ENCODE data around the gene PIWIL4. TPM values are rescaled to one million over a fixed set of nuclear protein-coding genes. Genes with fewer than 3 reads are reported as not detected.

PIWIL4 gene
- total RNA-seq, 2 experiments from 2014 or later, result 0.15 to 0.22 TPM

DNA sequence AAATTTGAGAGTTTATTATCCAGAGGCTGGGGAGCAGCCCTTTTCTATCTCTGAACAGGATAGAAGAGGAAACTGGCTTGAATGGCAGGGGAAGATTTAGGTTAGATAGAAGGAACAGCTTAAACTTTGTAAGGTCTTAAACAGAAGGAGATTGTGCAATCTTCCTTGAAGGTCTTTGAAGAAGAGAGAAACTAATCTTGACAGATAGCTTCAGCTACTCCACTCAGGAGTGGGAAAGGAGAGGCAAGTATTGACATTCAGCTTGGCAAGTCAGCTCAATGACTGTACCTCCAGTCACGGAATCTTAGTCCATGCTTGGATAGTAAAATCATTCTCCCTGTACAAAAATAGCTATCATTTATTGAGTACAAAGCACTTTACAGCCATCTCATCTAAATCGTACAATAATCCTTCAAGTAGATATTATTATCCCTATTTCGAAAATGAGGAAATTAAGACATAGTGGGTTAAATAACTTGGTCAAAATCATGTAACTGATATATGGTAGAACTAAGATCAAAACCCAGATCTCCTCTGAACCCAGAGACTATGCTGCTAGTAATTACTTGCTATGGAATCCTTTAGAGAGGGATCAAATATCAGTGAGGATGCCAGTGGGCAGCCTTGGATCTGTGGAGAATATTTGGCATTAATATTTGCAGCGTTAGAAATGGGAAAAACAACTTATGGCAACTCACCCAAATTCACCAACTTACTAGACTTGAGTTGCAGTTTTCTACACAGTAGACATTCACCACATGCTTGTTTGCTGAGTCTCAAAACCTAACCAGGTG lies 40.3 kb upstream of the PIWIL4 start:
- Histone ChIP-seq H3K4me2 (ENCODE audit: low read length) (no peak overlapping the region), H3K4me1 (ENCODE audit: insufficient read depth, low read length, poor library complexity, severe bottlenecking) (no peaks in the 10 kb centered on the region), H3K9me2 (ENCODE audit: insufficient read depth, low read length) (no peaks in the 10 kb centered on the region), H4K20me1 (ENCODE audit: insufficient read depth, low read length) (no peaks in the 10 kb centered on the region), H2AFZ (ENCODE audit: low read length) (no peak overlapping the region), H3K9me3 (ENCODE audit: low read length) (no peaks in the 10 kb centered on the region), H3K27ac (ENCODE audit: low read depth, low read length, poor library complexity, severe bottlenecking) (no peak overlapping the region), H3K79me2 (ENCODE audit: insufficient read depth, low read depth, low read length) (no peaks in the 10 kb centered on the region), H3K36me3 (ENCODE audit: insufficient read depth, low read length) (no peaks in the 10 kb centered on the region), H3K4me3 (ENCODE audit: low read depth, low read length, poor library complexity, severe bottlenecking) (no peak overlapping the region)
- BruUV-seq (replicated peaks), result no TSS peak
- intact Hi-C loops (cut with micrococcal nuclease; ENCODE audit: unreplicated experiment), result no loop called here
- no peak for DNase-seq (ENCODE audit: low spot score)
- ChIA-PET POLR2A (interaction anchor here (0.9 kb wide), 1 partner anchor 12 kb away, joined by 3 read pairs; no protein-coding TSS in a partner anchor), CTCF (ENCODE audit: unreplicated experiment) (interaction anchor here (0.9 kb wide), 1 partner anchor 77 kb away, joined by 3 read pairs; no protein-coding TSS in a partner anchor)
- TF ChIP-seq CTCF (conservative IDR thresholded peaks at IDR 0.05; ENCODE audit: low read length) (no peak), EZH2phosphoT487 (IDR thresholded peaks at IDR 0.05; ENCODE audit: borderline replicate concordance, low read depth, low read length) (no peak)

DNA sequence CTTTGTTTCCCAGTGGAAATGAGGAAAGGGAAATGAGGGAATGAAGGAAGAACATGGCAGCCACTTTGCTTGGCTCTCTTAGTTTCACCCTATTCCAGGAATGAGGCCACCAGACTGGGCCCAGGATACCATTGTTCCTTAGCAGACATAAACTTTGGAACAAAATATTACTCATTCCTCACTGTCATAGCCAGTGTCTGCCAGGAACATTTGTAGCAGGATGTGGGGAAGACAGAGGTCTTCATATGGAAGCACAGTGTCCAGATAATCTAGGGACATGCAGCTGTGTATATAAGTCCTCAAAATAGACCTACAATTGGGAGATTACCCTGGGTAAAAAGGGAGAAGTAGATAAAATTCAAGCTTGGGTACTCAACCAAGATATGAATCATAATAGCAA lies 38.6 kb upstream of the PIWIL4 start:
- ChIA-PET POLR2A (no interaction called here), CTCF (ENCODE audit: unreplicated experiment) (no interaction called here)
- H3K4me2 ChIP-seq (ENCODE audit: low read length), result no peak overlapping the region
- DNase-seq (ENCODE audit: low spot score), result no peak
- TF ChIP-seq CTCF (conservative IDR thresholded peaks at IDR 0.05; ENCODE audit: low read length) (no peak), EZH2phosphoT487 (IDR thresholded peaks at IDR 0.05; ENCODE audit: borderline replicate concordance, low read depth, low read length) (no peak)
- H3K36me3 ChIP-seq (ENCODE audit: insufficient read depth, low read length), result no peaks in the 10 kb centered on the region
- no peaks in the 10 kb centered on the region for H3K9me2 ChIP-seq (ENCODE audit: insufficient read depth, low read length)
- no peaks in the 10 kb centered on the region for H3K79me2 ChIP-seq (ENCODE audit: insufficient read depth, low read depth, low read length)
- no peaks in the 10 kb centered on the region for H3K4me1 ChIP-seq (ENCODE audit: insufficient read depth, low read length, poor library complexity, severe bottlenecking)
- no peak overlapping the region for H3K27ac ChIP-seq (ENCODE audit: low read depth, low read length, poor library complexity, severe bottlenecking)
- no peak overlapping the region for H3K4me3 ChIP-seq (ENCODE audit: low read depth, low read length, poor library complexity, severe bottlenecking)
- intact Hi-C loops (cut with micrococcal nuclease; ENCODE audit: unreplicated experiment), result no loop called here
- no peak overlapping the region for H2AFZ ChIP-seq (ENCODE audit: low read length)
- no peaks in the 10 kb centered on the region for H4K20me1 ChIP-seq (ENCODE audit: insufficient read depth, low read length)
- H3K9me3 ChIP-seq (ENCODE audit: low read length), result no peaks in the 10 kb centered on the region
- no TSS peak for BruUV-seq (replicated peaks)

- intact Hi-C loops (cut with micrococcal nuclease; ENCODE audit: unreplicated experiment), result no loop called here
- no peak overlapping the region for H2AFZ ChIP-seq (ENCODE audit: low read length)
- no peak overlapping the region for H3K4me3 ChIP-seq (ENCODE audit: low read depth, low read length, poor library complexity, severe bottlenecking)
- no peak overlapping the region for H3K4me2 ChIP-seq (ENCODE audit: low read length)
- no peaks in the 10 kb centered on the region for H3K79me2 ChIP-seq (ENCODE audit: insufficient read depth, low read depth, low read length)
- no peak for TF ChIP-seq EZH2phosphoT487 (IDR thresholded peaks at IDR 0.05; ENCODE audit: borderline replicate concordance, low read depth, low read length)
- TF ChIP-seq CTCF (conservative IDR thresholded peaks at IDR 0.05; ENCODE audit: low read length), result no peak
- no peak overlapping the region for H3K27ac ChIP-seq (ENCODE audit: low read depth, low read length, poor library complexity, severe bottlenecking)
- no peaks in the 10 kb centered on the region for H3K9me2 ChIP-seq (ENCODE audit: insufficient read depth, low read length)
- DNase-seq (ENCODE audit: low spot score), result no peak
- H3K9me3 ChIP-seq (ENCODE audit: low read length), result no peaks in the 10 kb centered on the region
- no peaks in the 10 kb centered on the region for H3K4me1 ChIP-seq (ENCODE audit: insufficient read depth, low read length, poor library complexity, severe bottlenecking)
- ChIA-PET POLR2A (interaction anchor here (0.6 kb wide), 2 partner anchors 10 to 150 kb away, joined by 3 read pairs; no protein-coding TSS in a partner anchor), CTCF (ENCODE audit: unreplicated experiment) (no interaction called here)
- no peaks in the 10 kb centered on the region for H4K20me1 ChIP-seq (ENCODE audit: insufficient read depth, low read length)
- no peaks in the 10 kb centered on the region for H3K36me3 ChIP-seq (ENCODE audit: insufficient read depth, low read length)
- BruUV-seq (replicated peaks), result no TSS peak
These were observed 35.0 kb upstream of the PIWIL4 start for GRCh38 chr11:94532211-94532610.
